HepG2 (cell line): ENCODE data around the gene GATM. TPM values are rescaled to one million over a fixed set of nuclear protein-coding genes. Genes with fewer than 3 reads are reported as not detected.

Experiments used
- AKAP8 ChIP-seq: sonication (generic); formaldehyde crosslinking; IDR thresholded peaks from 2 replicates; pipeline ENCODE4 v1.5.1; 2020; ENCODE audit warnings: mild to moderate bottlenecking, missing genetic modification reagents
- ATF7-NPFF ChIP-seq: sonication (generic); formaldehyde crosslinking; IDR thresholded peaks from 2 replicates; pipeline ENCODE4 v1.8.1; 2023; ENCODE audit warnings: mild to moderate bottlenecking, low read depth, missing genetic modification reagents, moderate library complexity
- ELF4 ChIP-seq: sonication (generic); formaldehyde crosslinking; IDR thresholded peaks from 2 replicates; pipeline ENCODE4 v1.5.0; 2020; ENCODE audit warnings: missing genetic modification reagents, mild to moderate bottlenecking, moderate library complexity, borderline replicate concordance
- GTF2F1 ChIP-seq: fragments of 150-350 bp; IDR thresholded peaks from 2 replicates; pipeline ENCODE4 v1.6.1; 2014; ENCODE audit warnings: low read length
- IKZF1 ChIP-seq: fragments of 450-650 bp; IDR thresholded peaks from 2 replicates; pipeline ENCODE4 v1.7.1; 2016
- NKX3-1 ChIP-seq: sonication (generic); formaldehyde crosslinking; IDR thresholded peaks from 2 replicates; pipeline ENCODE4 v1.5.0; 2020; ENCODE audit warnings: missing genetic modification reagents
- NR2F6 ChIP-seq, 2 experiments: IDR thresholded peaks; 2 replicates each; pipeline ENCODE4 v1.6.1; 2016; ENCODE audit warnings: antibody characterized with exemption in 1 of 2, mild to moderate bottlenecking in 1 of 2
- RFX3 ChIP-seq: IDR thresholded peaks from 2 replicates; pipeline ENCODE4 v1.6.1; 2016; ENCODE audit warnings: missing biosample characterization, missing genetic modification reagents
- SALL1 ChIP-seq: sonication (generic); formaldehyde crosslinking; IDR thresholded peaks from 2 replicates; pipeline ENCODE4 v1.8.0; 2022; ENCODE audit warnings: mild to moderate bottlenecking, missing genetic modification reagents
- SOX13 ChIP-seq, 3 experiments: fragments of 450-650 bp in 1 of 3; sonication (generic) in 1 of 3; formaldehyde crosslinking in 1 of 3; IDR thresholded peaks in 2 of 3; conservative IDR thresholded peaks in 1 of 3; 2 replicates each; pipeline versions ENCODE4 v1.5.0 to v1.6.1; 2016 to 2020; ENCODE audit warnings: antibody characterized with exemption in 1 of 3, mild to moderate bottlenecking in 1 of 3, missing compliant biosample characterization in 1 of 3, missing genetic modification reagents in 1 of 3, moderate library complexity in 1 of 3
- SSRP1 ChIP-seq: IDR thresholded peaks from 2 replicates; pipeline ENCODE4 v1.6.1; 2016; ENCODE audit warnings: control low read depth
- TSC22D2 ChIP-seq: sonication (generic); formaldehyde crosslinking; IDR thresholded peaks from 2 replicates; pipeline ENCODE4 v1.5.1; 2020; ENCODE audit warnings: missing genetic modification reagents, mild to moderate bottlenecking, borderline replicate concordance
- ZBTB21 ChIP-seq: sonication (generic); formaldehyde crosslinking; IDR thresholded peaks from 2 replicates; pipeline ENCODE4 v1.4.0; 2020; ENCODE audit warnings: missing genetic modification reagents
- ZBTB8A ChIP-seq: sonication (generic); formaldehyde crosslinking; IDR thresholded peaks from 2 replicates; pipeline ENCODE4 v1.4.0; 2020; ENCODE audit warnings: mild to moderate bottlenecking, low read depth, missing genetic modification reagents, borderline replicate concordance
- ZNF251 ChIP-seq: sonication (generic); formaldehyde crosslinking; IDR thresholded peaks from 2 replicates; pipeline ENCODE4 v1.9.0; 2021; ENCODE audit warnings: mild to moderate bottlenecking, missing genetic modification reagents
- ZNF296 ChIP-seq: sonication (generic); formaldehyde crosslinking; conservative IDR thresholded peaks from 2 replicates; pipeline ENCODE4 v1.5.0; 2020; ENCODE audit warnings: mild to moderate bottlenecking, missing genetic modification reagents
- ZNF317 ChIP-seq: sonication (generic); formaldehyde crosslinking; IDR thresholded peaks from 2 replicates; pipeline ENCODE4 v1.5.0; 2020; ENCODE audit warnings: mild to moderate bottlenecking, missing genetic modification reagents
- polyA plus RNA-seq, 8 experiments: library from polyadenylated mRNA; depleted of rRNA in 3 of 8; stranded (reverse) in 7 of 8; unstranded in 1 of 8; fragments of >200 nt; fragmentation: Illumina TruSeq in 4 of 8; extraction: Trizol in 4 of 8; gene quantifications; 2 replicates each; pipeline versions ENCODE4 v1.2.1 to v1.2.3, GENCODE V29; 2011 to 2016; ENCODE audit warnings: low read depth in 4 of 8, missing spikeins in 1 of 8, mixed read lengths in 1 of 8; ENCODE audit not compliant: insufficient read depth in 1 of 8
- total RNA-seq, 5 experiments: library from RNA; depleted of rRNA; stranded (reverse); fragments of >200 nt; fragmentation: Illumina TruSeq; extraction: Trizol; gene quantifications; 2 replicates each; pipeline ENCODE4 v1.2.3, GENCODE V29; 2016; ENCODE audit warnings: low read depth in 1 of 5
- TF ChIP-seq, protein P1 (sequence below): sonication (generic); formaldehyde crosslinking; conservative IDR thresholded peaks from 2 replicates; pipeline ENCODE4 v1.8.0; 2022; ENCODE audit warnings: missing genetic modification reagents
- TF ChIP-seq, protein P2 (sequence below): sonication (generic); formaldehyde crosslinking; IDR thresholded peaks from 2 replicates; pipeline ENCODE4 v1.4.0; 2020; ENCODE audit warnings: mild to moderate bottlenecking, missing genetic modification reagents
- TF ChIP-seq, protein P3 (sequence below): sonication (generic); formaldehyde crosslinking; IDR thresholded peaks from 2 replicates; pipeline ENCODE4 v1.4.0; 2020; ENCODE audit warnings: missing genetic modification reagents

The GATM gene
- total and polyA plus RNA-seq, 2 of the 13 experiments (the other 11 are each of a cell fraction or from before 2014, with no cell fraction given), result 2.1 to 16.8 TPM

DNA sequence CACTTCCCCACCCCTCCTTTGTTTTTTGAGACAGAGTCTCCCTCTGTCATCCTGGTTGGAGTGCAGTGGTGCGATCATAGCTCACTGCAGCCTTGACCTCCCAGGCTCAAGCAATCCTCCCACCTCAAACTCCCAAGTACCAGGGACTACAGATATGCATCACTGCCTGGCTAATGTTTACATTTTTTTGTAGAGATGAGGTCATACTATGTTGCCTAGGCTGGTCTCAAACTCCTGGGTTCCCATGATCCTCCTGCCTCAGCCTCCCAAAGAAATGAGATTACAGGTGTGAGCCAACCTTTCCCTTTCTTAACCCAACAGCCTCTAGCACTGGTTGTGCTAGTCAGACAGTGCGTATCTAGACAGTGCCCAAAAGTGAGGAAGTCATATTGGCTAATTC, 6.4 kb upstream of the GATM start (continued):
- TF ChIP-seq, protein P1, sequence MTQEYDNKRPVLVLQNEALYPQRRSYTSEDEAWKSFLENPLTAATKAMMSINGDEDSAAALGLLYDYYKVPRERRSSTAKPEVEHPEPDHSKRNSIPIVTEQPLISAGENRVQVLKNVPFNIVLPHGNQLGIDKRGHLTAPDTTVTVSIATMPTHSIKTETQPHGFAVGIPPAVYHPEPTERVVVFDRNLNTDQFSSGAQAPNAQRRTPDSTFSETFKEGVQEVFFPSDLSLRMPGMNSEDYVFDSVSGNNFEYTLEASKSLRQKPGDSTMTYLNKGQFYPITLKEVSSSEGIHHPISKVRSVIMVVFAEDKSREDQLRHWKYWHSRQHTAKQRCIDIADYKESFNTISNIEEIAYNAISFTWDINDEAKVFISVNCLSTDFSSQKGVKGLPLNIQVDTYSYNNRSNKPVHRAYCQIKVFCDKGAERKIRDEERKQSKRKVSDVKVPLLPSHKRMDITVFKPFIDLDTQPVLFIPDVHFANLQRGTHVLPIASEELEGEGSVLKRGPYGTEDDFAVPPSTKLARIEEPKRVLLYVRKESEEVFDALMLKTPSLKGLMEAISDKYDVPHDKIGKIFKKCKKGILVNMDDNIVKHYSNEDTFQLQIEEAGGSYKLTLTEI, result no peak
- TF ChIP-seq, protein P2, sequence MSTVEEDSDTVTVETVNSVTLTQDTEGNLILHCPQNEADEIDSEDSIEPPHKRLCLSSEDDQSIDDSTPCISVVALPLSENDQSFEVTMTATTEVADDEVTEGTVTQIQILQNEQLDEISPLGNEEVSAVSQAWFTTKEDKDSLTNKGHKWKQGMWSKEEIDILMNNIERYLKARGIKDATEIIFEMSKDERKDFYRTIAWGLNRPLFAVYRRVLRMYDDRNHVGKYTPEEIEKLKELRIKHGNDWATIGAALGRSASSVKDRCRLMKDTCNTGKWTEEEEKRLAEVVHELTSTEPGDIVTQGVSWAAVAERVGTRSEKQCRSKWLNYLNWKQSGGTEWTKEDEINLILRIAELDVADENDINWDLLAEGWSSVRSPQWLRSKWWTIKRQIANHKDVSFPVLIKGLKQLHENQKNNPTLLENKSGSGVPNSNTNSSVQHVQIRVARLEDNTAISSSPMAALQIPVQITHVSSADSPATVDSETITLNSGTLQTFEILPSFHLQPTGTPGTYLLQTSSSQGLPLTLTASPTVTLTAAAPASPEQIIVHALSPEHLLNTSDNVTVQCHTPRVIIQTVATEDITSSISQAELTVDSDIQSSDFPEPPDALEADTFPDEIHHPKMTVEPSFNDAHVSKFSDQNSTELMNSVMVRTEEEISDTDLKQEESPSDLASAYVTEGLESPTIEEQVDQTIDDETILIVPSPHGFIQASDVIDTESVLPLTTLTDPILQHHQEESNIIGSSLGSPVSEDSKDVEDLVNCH (CRISPR knock-in tag), result no peak
- TF ChIP-seq, protein P3, sequence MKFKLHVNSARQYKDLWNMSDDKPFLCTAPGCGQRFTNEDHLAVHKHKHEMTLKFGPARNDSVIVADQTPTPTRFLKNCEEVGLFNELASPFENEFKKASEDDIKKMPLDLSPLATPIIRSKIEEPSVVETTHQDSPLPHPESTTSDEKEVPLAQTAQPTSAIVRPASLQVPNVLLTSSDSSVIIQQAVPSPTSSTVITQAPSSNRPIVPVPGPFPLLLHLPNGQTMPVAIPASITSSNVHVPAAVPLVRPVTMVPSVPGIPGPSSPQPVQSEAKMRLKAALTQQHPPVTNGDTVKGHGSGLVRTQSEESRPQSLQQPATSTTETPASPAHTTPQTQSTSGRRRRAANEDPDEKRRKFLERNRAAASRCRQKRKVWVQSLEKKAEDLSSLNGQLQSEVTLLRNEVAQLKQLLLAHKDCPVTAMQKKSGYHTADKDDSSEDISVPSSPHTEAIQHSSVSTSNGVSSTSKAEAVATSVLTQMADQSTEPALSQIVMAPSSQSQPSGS (CRISPR knock-in tag), result 0 out of 2 replicates have a peak, but pooled peaks have one; percentile 50
- no peak for TF ChIP-seq NKX3-1 (CRISPR knock-in tag)
- TF ChIP-seq IKZF1, result no peak
- no peak for TF ChIP-seq GTF2F1
- no peak for TF ChIP-seq ZNF317 (CRISPR knock-in tag)
- no peak for TF ChIP-seq SSRP1 (CRISPR knock-in tag)
- TF ChIP-seq NR2F6 (IDR thresholded peaks at IDR 0.05), result no peak
- TF ChIP-seq NR2F6 (CRISPR knock-in tag; IDR thresholded peaks at IDR 0.05), result peak; percentile 19; the same call in 1 of the 2 replicates
- TF ChIP-seq RFX3 (CRISPR knock-in tag), result no peak
- no peak for TF ChIP-seq SOX13 (IDR thresholded peaks at IDR 0.05)
- 0 out of 4 replicates have a peak, but pooled peaks of 1 of the 2 experiments have one; percentile 15 for TF ChIP-seq SOX13 (CRISPR knock-in tag; conservative IDR thresholded peaks at IDR 0.05 in 1 of 2, IDR thresholded peaks at IDR 0.05 in 1 of 2)
- TF ChIP-seq ELF4 (CRISPR knock-in tag), result no peak
- TF ChIP-seq ZNF251 (CRISPR knock-in tag), result no peak
- no peak for TF ChIP-seq ZBTB21 (CRISPR knock-in tag)
- no peak for TF ChIP-seq AKAP8 (CRISPR knock-in tag)
- no peak for TF ChIP-seq ZBTB8A (CRISPR knock-in tag)
- TF ChIP-seq ATF7-NPFF (CRISPR knock-in tag), result no peak
- TF ChIP-seq SALL1 (CRISPR knock-in tag), result peak; percentile 40; the same call in 1 of the 2 replicates
- no peak for TF ChIP-seq ZNF296 (CRISPR knock-in tag)
- TF ChIP-seq TSC22D2, result no peak
